ENCODE results near the gene C19orf12.

The C19orf12 gene

GRCh38 chr19:29697523-29698261, 17.4 kb downstream of the C19orf12 start:
- Mint-ChIP-seq H3K36me3 (ENCODE audit: low read depth) (peaks cover 12% of the 10 kb centered on the region), H3K27ac (no peak overlapping the region), H3K9me3 (no peaks in the 10 kb centered on the region), H3K27me3 (no peaks in the 10 kb centered on the region), H3K4me3 (no peak overlapping the region), H3K4me1 (ENCODE audit: low read depth) (peaks cover 8% of the 10 kb centered on the region)
- intact Hi-C loops (cut with micrococcal nuclease) = no loop called here

- Mint-ChIP-seq H3K27me3 (no peaks in the 10 kb centered on the region), H3K27ac (no peak overlapping the region), H3K4me3 (no peak overlapping the region), H3K4me1 (ENCODE audit: low read depth) (peaks cover 8% of the 10 kb centered on the region), H3K9me3 (no peaks in the 10 kb centered on the region), H3K36me3 (ENCODE audit: low read depth) (peaks cover under 1% of the 10 kb centered on the region)
- intact Hi-C loops (cut with micrococcal nuclease) = no loop called here
These were observed 18.6 kb downstream of the C19orf12 start for GRCh38 chr19:29696565-29696846.

GRCh38 chr19:29695765-29696564, 19.1 kb downstream of the C19orf12 start:
- Mint-ChIP-seq H3K4me3 (no peak overlapping the region), H3K27ac (no peak overlapping the region), H3K9me3 (no peaks in the 10 kb centered on the region), H3K27me3 (no peaks in the 10 kb centered on the region), H3K4me1 (ENCODE audit: low read depth) (peaks cover 8% of the 10 kb centered on the region), H3K36me3 (ENCODE audit: low read depth) (no peaks in the 10 kb centered on the region)
- intact Hi-C loops (cut with micrococcal nuclease) = no loop called here

- Mint-ChIP-seq H3K4me1 (ENCODE audit: low read depth) (peaks cover 8% of the 10 kb centered on the region), H3K9me3 (no peaks in the 10 kb centered on the region), H3K27ac (no peak overlapping the region), H3K27me3 (no peaks in the 10 kb centered on the region), H3K36me3 (ENCODE audit: low read depth) (no peaks in the 10 kb centered on the region), H3K4me3 (no peak overlapping the region)
- intact Hi-C loops (cut with micrococcal nuclease) = loop anchor here (1.0 kb wide), 1 partner anchor 21 kb away; no protein-coding TSS in a partner anchor
These were observed 20.1 kb downstream of the C19orf12 start for GRCh38 chr19:29694669-29695627.

GRCh38 chr19:29694161-29694560, 20.9 kb downstream of the C19orf12 start:
- Mint-ChIP-seq H3K36me3 (ENCODE audit: low read depth) (no peaks in the 10 kb centered on the region), H3K9me3 (no peaks in the 10 kb centered on the region), H3K4me3 (no peak overlapping the region), H3K4me1 (ENCODE audit: low read depth) (peaks cover 8% of the 10 kb centered on the region), H3K27me3 (peaks cover 3% of the 10 kb centered on the region), H3K27ac (no peak overlapping the region)
- intact Hi-C loops (cut with micrococcal nuclease) = loop anchor here (1.0 kb wide), 1 partner anchor 22 kb away; no protein-coding TSS in a partner anchor

GRCh38 chr19:29690842-29691241, 24.2 kb downstream of the C19orf12 start:
- H3K36me3 Mint-ChIP-seq (ENCODE audit: low read depth) = no peaks in the 10 kb centered on the region
- no peak overlapping the region for H3K4me3 Mint-ChIP-seq
- H3K27ac Mint-ChIP-seq = no peak overlapping the region
- intact Hi-C loops (cut with micrococcal nuclease) = loop anchor here (1.0 kb wide), 1 partner anchor 81 kb away; no protein-coding TSS in a partner anchor
- peaks cover 15% of the 10 kb centered on the region for H3K4me1 Mint-ChIP-seq (ENCODE audit: low read depth)
- no peaks in the 10 kb centered on the region for H3K9me3 Mint-ChIP-seq
- peaks cover 7% of the 10 kb centered on the region for H3K27me3 Mint-ChIP-seq

- Mint-ChIP-seq H3K36me3 (ENCODE audit: low read depth) (no peaks in the 10 kb centered on the region), H3K27ac (no peak overlapping the region), H3K9me3 (no peaks in the 10 kb centered on the region), H3K4me3 (no peak overlapping the region), H3K4me1 (ENCODE audit: low read depth) (peaks cover 6% of the 10 kb centered on the region), H3K27me3 (peaks cover 7% of the 10 kb centered on the region)
- intact Hi-C loops (cut with micrococcal nuclease) = no loop called here
These were observed 26.9 kb downstream of the C19orf12 start for GRCh38 chr19:29687897-29688728.

- no peak overlapping the region for H3K4me3 Mint-ChIP-seq
- peaks cover 6% of the 10 kb centered on the region for H3K4me1 Mint-ChIP-seq (ENCODE audit: low read depth)
- peaks cover 7% of the 10 kb centered on the region for H3K27me3 Mint-ChIP-seq
- no peaks in the 10 kb centered on the region for H3K36me3 Mint-ChIP-seq (ENCODE audit: low read depth)
- intact Hi-C loops (cut with micrococcal nuclease) = no loop called here
- H3K27ac Mint-ChIP-seq = no peak overlapping the region
- H3K9me3 Mint-ChIP-seq = no peaks in the 10 kb centered on the region
These were observed 27.7 kb downstream of the C19orf12 start for GRCh38 chr19:29687244-29687896.

- no peaks in the 10 kb centered on the region for H3K36me3 Mint-ChIP-seq (ENCODE audit: low read depth)
- no peak overlapping the region for H3K4me3 Mint-ChIP-seq
- peaks cover 7% of the 10 kb centered on the region for H3K27me3 Mint-ChIP-seq
- H3K27ac Mint-ChIP-seq = no peak overlapping the region
- intact Hi-C loops (cut with micrococcal nuclease) = no loop called here
- H3K4me1 Mint-ChIP-seq (ENCODE audit: low read depth) = peaks cover 6% of the 10 kb centered on the region
- no peaks in the 10 kb centered on the region for H3K9me3 Mint-ChIP-seq
These were observed 28.7 kb downstream of the C19orf12 start for GRCh38 chr19:29686285-29686805.

GRCh38 chr19:29685326-29685725, 29.7 kb downstream of the C19orf12 start:
- Mint-ChIP-seq H3K36me3 (ENCODE audit: low read depth) (no peaks in the 10 kb centered on the region), H3K9me3 (no peaks in the 10 kb centered on the region), H3K4me3 (no peak overlapping the region), H3K27me3 (peaks cover 7% of the 10 kb centered on the region), H3K27ac (no peak overlapping the region), H3K4me1 (ENCODE audit: low read depth) (peaks cover 16% of the 10 kb centered on the region)
- intact Hi-C loops (cut with micrococcal nuclease) = no loop called here

GRCh38 chr19:29683009-29683408, 32.1 kb downstream of the C19orf12 start:
- H3K4me3 Mint-ChIP-seq = no peak overlapping the region

GRCh38 chr19:29682236-29682895, 32.7 kb downstream of the C19orf12 start:
- peaks cover 16% of the 10 kb centered on the region for H3K4me1 Mint-ChIP-seq (ENCODE audit: low read depth)

More at GRCh38 chr19:29683009-29683408, 32.1 kb downstream of the C19orf12 start:
- Mint-ChIP-seq H3K4me1 (ENCODE audit: low read depth) (peaks cover 17% of the 10 kb centered on the region), H3K36me3 (ENCODE audit: low read depth) (no peaks in the 10 kb centered on the region), H3K27me3 (peaks cover 4% of the 10 kb centered on the region), H3K27ac (no peak overlapping the region), H3K9me3 (no peaks in the 10 kb centered on the region)
- intact Hi-C loops (cut with micrococcal nuclease) = no loop called here

More at GRCh38 chr19:29682236-29682895, 32.7 kb downstream of the C19orf12 start:
- Mint-ChIP-seq H3K27ac (no peak overlapping the region), H3K27me3 (peaks cover 4% of the 10 kb centered on the region), H3K9me3 (no peaks in the 10 kb centered on the region), H3K36me3 (ENCODE audit: low read depth) (no peaks in the 10 kb centered on the region), H3K4me3 (no peak overlapping the region)
- intact Hi-C loops (cut with micrococcal nuclease) = no loop called here

Data from dendritic cell treated with granulocyte-macrophage colony-stimulating factor and Interleukin-4, amounts not matched to agents 40 ng/mL and 50 ng/mL, for 4 days (primary cell).